HepG2 (cell line): ENCODE results near the gene MSANTD1. TPM values are rescaled to one million over a fixed set of nuclear protein-coding genes. Genes with fewer than 3 reads are reported as not detected.

Experiments used
- HNF4G ChIP-seq, 2 experiments: sonication (generic) in 1 of 2; formaldehyde crosslinking in 1 of 2; IDR thresholded peaks; 2 replicates each; pipeline versions ENCODE4 v1.4.0 to v1.6.1; 2011 to 2020; ENCODE audit warnings: borderline replicate concordance in 2 of 2, low read depth in 2 of 2, mild to moderate bottlenecking in 2 of 2, low read length in 1 of 2, missing genetic modification reagents in 1 of 2, moderate library complexity in 1 of 2
- ZFP37 ChIP-seq: sonication (generic); formaldehyde crosslinking; IDR thresholded peaks from 2 replicates; pipeline ENCODE4 v1.4.0; 2020; ENCODE audit warnings: missing genetic modification reagents, borderline replicate concordance
- ZHX2 ChIP-seq, 2 experiments: sonication (generic) in 1 of 2; formaldehyde crosslinking in 1 of 2; IDR thresholded peaks; 2 replicates each; pipeline versions ENCODE4 v1.6.1 to v1.9.0; 2014 to 2022; ENCODE audit warnings: antibody characterized with exemption in 1 of 2, borderline replicate concordance in 1 of 2, inconsistent platforms in 1 of 2, low read depth in 1 of 2, missing genetic modification reagents in 1 of 2
- ZNF431 ChIP-seq: sonication (generic); formaldehyde crosslinking; IDR thresholded peaks from 2 replicates; pipeline ENCODE4 v1.9.0; 2022; ENCODE audit warnings: missing genetic modification reagents, low read depth, mild to moderate bottlenecking, borderline replicate concordance
- ZNF432 ChIP-seq: sonication (generic); formaldehyde crosslinking; IDR thresholded peaks from 2 replicates; pipeline ENCODE4 v1.5.0; 2020; ENCODE audit warnings: missing genetic modification reagents, mild to moderate bottlenecking, borderline replicate concordance
- polyA plus RNA-seq, 8 experiments: library from polyadenylated mRNA; depleted of rRNA in 3 of 8; stranded (reverse) in 7 of 8; unstranded in 1 of 8; fragments of >200 nt; fragmentation: Illumina TruSeq in 4 of 8; extraction: Trizol in 4 of 8; gene quantifications; 2 replicates each; pipeline versions ENCODE4 v1.2.1 to v1.2.3, GENCODE V29; 2011 to 2016; ENCODE audit warnings: low read depth in 4 of 8, missing spikeins in 1 of 8, mixed read lengths in 1 of 8; ENCODE audit not compliant: insufficient read depth in 1 of 8
- total RNA-seq, 5 experiments: library from RNA; depleted of rRNA; stranded (reverse); fragments of >200 nt; fragmentation: Illumina TruSeq; extraction: Trizol; gene quantifications; 2 replicates each; pipeline ENCODE4 v1.2.3, GENCODE V29; 2016; ENCODE audit warnings: low read depth in 1 of 5

Gene MSANTD1
- total and polyA plus RNA-seq, 2 of the 13 experiments (the other 11 are each of a cell fraction or from before 2014, with no cell fraction given) = 0.22 to 0.40 TPM

GRCh38 chr4:3256230-3257102 lies 7.5 kb downstream of the MSANTD1 start (continued):
- TF ChIP-seq HNF4G (IDR thresholded peaks at IDR 0.05; ENCODE audit: borderline replicate concordance, low read depth, low read length) (no peak), HNF4G (CRISPR knock-in tag; IDR thresholded peaks at IDR 0.05; ENCODE audit: borderline replicate concordance, low read depth) (no peak), ZNF431 (CRISPR knock-in tag) (no peak), ZNF432 (CRISPR knock-in tag) (no peak), ZHX2 (IDR thresholded peaks at IDR 0.05; ENCODE audit: low read depth) (no peak), ZHX2 (CRISPR knock-in tag; IDR thresholded peaks at IDR 0.05; ENCODE audit: borderline replicate concordance) (no peak), ZFP37 (CRISPR knock-in tag) (no peak)
